Measurements from ENCODE around the gene SOCS1.
"Not testable (repeated sequence)": the region's sequence is repeated elsewhere in the genome, so short reads cannot be mapped to it uniquely, and the experiment has no call there.

Gene SOCS1

GRCh38 chr16:11289696-11290095 lies 33.7 kb upstream of the SOCS1 start:
- H3K4me3 ChIP-seq, H3K27ac ChIP-seq: not testable (repeated sequence)

GRCh38 chr16:11289202-11289601 lies 33.2 kb upstream of the SOCS1 start:
- Histone ChIP-seq H3K4me3 (no peak overlapping the region), H3K27ac (no peak overlapping the region)

GRCh38 chr16:11285842-11286241 lies 29.8 kb upstream of the SOCS1 start:
- H3K27ac ChIP-seq = no peak overlapping the region
- no peak overlapping the region for H3K4me3 ChIP-seq

- H3K27ac ChIP-seq = no peak overlapping the region
- no peak overlapping the region for H3K4me3 ChIP-seq
Observed at GRCh38 chr16:11283820-11284248, 27.8 kb upstream of the SOCS1 start.

- no peak within 1 kb of the TSS for H3K27ac ChIP-seq
- H3K4me3 ChIP-seq = no peak within 1 kb of the TSS
Observed at GRCh38 chr16:11280616-11281522, 24.9 kb upstream of the SOCS1 start, which contains the start of gene PRM1. PRM1 (minus strand) TSS chr16:11281330; CDS start chr16:11281238, 92 bp downstream.

- no peak overlapping the region for H3K27ac ChIP-seq
Observed at GRCh38 chr16:11278681-11279628, 23.0 kb upstream of the SOCS1 start.

GRCh38 chr16:11277607-11278337 lies 21.8 kb upstream of the SOCS1 start:
- no peak overlapping the region for H3K4me3 ChIP-seq
- H3K27ac ChIP-seq = no peak overlapping the region

More at GRCh38 chr16:11278681-11279628, 23.0 kb upstream of the SOCS1 start:
- H3K4me3 ChIP-seq = no peak overlapping the region

- no peak overlapping the region for H3K4me3 ChIP-seq
Observed at GRCh38 chr16:11276896-11277593, 21.0 kb upstream of the SOCS1 start.

GRCh38 chr16:11276143-11276895 lies 20.3 kb upstream of the SOCS1 start, which contains the start of gene PRM2:
PRM2 (minus strand) TSS chr16:11276480; CDS start chr16:11276370, 110 bp downstream.
- Histone ChIP-seq H3K27ac (no peak within 1 kb of the TSS), H3K4me3 (no peak within 1 kb of the TSS)

More at GRCh38 chr16:11276896-11277593, 21.0 kb upstream of the SOCS1 start:
- H3K27ac ChIP-seq = no peak overlapping the region

- H3K27ac ChIP-seq = no peak overlapping the region
Observed at GRCh38 chr16:11274964-11275363, 19.0 kb upstream of the SOCS1 start.

GRCh38 chr16:11273721-11274324 lies 17.8 kb upstream of the SOCS1 start:
- H3K4me3 ChIP-seq = no peak overlapping the region
- H3K27ac ChIP-seq = no peak overlapping the region

More at GRCh38 chr16:11274964-11275363, 19.0 kb upstream of the SOCS1 start:
- H3K4me3 ChIP-seq = no peak overlapping the region

GRCh38 chr16:11272921-11273720 lies 17.1 kb upstream of the SOCS1 start, which contains the start of gene PRM3:
PRM3 (minus strand) TSS chr16:11273629; CDS start chr16:11273595, 34 bp downstream.
- Histone ChIP-seq H3K27ac (no peak within 1 kb of the TSS), H3K4me3 (no peak within 1 kb of the TSS)

- Histone ChIP-seq H3K4me3 (no peak overlapping the region), H3K27ac (no peak overlapping the region)
Observed at GRCh38 chr16:11272484-11272883, 16.5 kb upstream of the SOCS1 start.

- H3K4me3 ChIP-seq = no peak overlapping the region
- H3K27ac ChIP-seq = no peak overlapping the region
Observed at GRCh38 chr16:11271610-11272009, 15.6 kb upstream of the SOCS1 start.

GRCh38 chr16:11270602-11271162 lies 14.7 kb upstream of the SOCS1 start:
- Histone ChIP-seq H3K27ac (no peak overlapping the region), H3K4me3 (no peak overlapping the region)

- no peak within 1 kb of the TSS for H3K4me3 ChIP-seq
- H3K27ac ChIP-seq = no peak within 1 kb of the TSS
Observed at GRCh38 chr16:11268921-11269375, 12.9 kb upstream of the SOCS1 start, which contains the start of gene TNP2. TNP2 (minus strand) TSS chr16:11269325; CDS start chr16:11269262, 63 bp downstream.
